Measurements from ENCODE around the gene OR2D3.

GRCh38 chr11:6876325-6876724, 44.5 kb upstream of the OR2D3 start, which contains the start of gene OR10A4:
- no peak for TF ChIP-seq CTCF (IDR thresholded peaks at IDR 0.05; ENCODE audit: low read depth, low read length)
- TF ChIP-seq EZH2phosphoT487 (IDR thresholded peaks at IDR 0.05; ENCODE audit: low read depth): no peak

Measured in OCI-LY3 (cell line).